ENCODE data around the gene PGBD5.

PGBD5 gene

DNA sequence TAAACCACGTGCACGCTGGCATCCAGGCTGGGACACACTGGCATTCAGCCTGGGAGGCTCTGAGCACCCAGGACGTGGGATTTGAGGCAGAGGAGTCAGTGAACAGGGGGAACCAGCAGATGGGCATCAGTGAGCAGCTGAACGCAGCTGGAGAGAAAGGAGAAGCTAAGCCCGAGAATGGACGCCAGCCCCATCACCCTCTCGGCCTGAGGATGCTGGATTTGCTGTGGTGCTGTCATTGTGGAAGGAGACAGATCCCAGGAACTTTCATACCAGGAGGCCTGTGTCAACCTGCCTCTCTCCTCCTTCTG lies 132.8 kb downstream of the PGBD5 start:
- Histone ChIP-seq H3K23ac (ENCODE audit: low read depth, low read length, poor library complexity) (peak overlapping the region; percentile 9), H3K27ac (replicated peaks; ENCODE audit: low read length) (no peak overlapping the region), H4K91ac (ENCODE audit: low read depth, low read length, poor library complexity) (no peak overlapping the region), H3K27me3 (ENCODE audit: control insufficient read depth in 3 of 3, insufficient read depth in 3 of 3, low read depth in 1 of 3, low read length in 3 of 3) (peaks cover 0 to 15% (median 7%) of the 10 kb centered on the region in 3 experiments), H2BK5ac (ENCODE audit: low read length) (no peak overlapping the region), H3K9ac (ENCODE audit: low read depth, low read length, poor library complexity) (no peak overlapping the region), H3K18ac (ENCODE audit: low read length) (peak overlapping the region; percentile 7), H2BK120ac (ENCODE audit: low read depth, low read length) (no peak overlapping the region), H3K36me3 (replicated peaks in 1 of 2; ENCODE audit: control insufficient read depth in 2 of 2, insufficient read depth in 2 of 2, low read length in 2 of 2) (no peaks in the 10 kb centered on the region), H3K4me2 (ENCODE audit: insufficient read depth, low read length, poor library complexity, severe bottlenecking) (no peak overlapping the region), H3K4me3 (ENCODE audit: low read length in 2 of 2) (no peak overlapping the region), H3K79me1 (ENCODE audit: low read depth, low read length) (no peaks in the 10 kb centered on the region), H3K4me1 (ENCODE audit: control insufficient read depth in 2 of 2, insufficient read depth in 1 of 2, low read depth in 1 of 2, low read length in 2 of 2) (peaks cover 6 to 12% of the 10 kb centered on the region in 2 donors), H2BK15ac (ENCODE audit: low read length) (no peak overlapping the region), H4K8ac (ENCODE audit: low read depth, low read length) (no peak overlapping the region), H2AK5ac (ENCODE audit: low read depth, low read length) (peak overlapping the region; percentile 30), H3K14ac (ENCODE audit: low read length) (no peak overlapping the region), H3K9me3 (replicated peaks in 1 of 2; ENCODE audit: control insufficient read depth in 2 of 2, insufficient read depth in 1 of 2, low read depth in 1 of 2, low read length in 2 of 2) (no peaks in the 10 kb centered on the region), H3K4ac (ENCODE audit: low read length) (no peak overlapping the region), H2BK12ac (ENCODE audit: low read length) (no peak overlapping the region), H2AFZ (ENCODE audit: low read length) (no peak overlapping the region)
- no peak for DNase-seq (ENCODE audit: low spot score)
- WGBS, 2 donors (ENCODE audit: extremely low coverage in 2 of 2, insufficient read length in 2 of 2, insufficient replicate concordance in 1 of 2) = no CpG with 5 or more reads among the region's 7 CpGs

DNA sequence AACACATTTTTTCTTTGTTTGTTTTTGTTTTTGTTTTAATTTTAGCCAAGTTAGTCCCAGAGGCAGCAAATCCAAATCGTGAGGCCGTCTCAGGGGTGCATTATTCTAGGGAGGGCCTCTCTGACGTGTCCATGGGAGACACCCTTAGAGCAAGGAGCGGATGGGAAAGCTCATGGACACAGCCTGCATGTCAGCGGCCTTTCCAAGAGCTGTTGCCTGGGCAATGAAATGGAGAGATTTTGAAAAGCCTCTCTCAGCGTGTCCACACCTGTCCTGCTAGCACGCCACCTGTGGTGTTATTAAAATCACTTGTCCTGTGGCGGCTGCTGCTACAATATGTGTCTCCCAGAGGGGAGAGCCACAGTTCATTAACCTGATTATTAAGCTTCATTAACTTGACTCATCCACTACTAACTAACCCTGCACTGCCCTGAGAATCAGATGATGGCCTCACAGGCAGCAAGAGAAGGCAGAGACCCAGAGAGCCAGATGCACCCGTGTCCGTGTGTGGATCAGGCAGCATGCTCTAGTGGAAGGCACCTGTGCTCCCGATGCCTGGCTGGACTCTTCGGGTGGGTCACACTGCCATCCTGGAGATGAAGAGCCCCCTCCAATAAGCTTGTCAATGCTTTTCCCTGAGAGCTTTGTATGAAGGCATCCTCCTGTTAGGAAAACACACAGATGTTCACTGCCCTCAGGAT lies 133.3 kb downstream of the PGBD5 start:
- Histone ChIP-seq H3K4me3 (ENCODE audit: low read length in 2 of 2) (no peak overlapping the region), H2AK5ac (ENCODE audit: low read depth, low read length) (peak overlapping the region; percentile 30), H2BK12ac (ENCODE audit: low read length) (no peak overlapping the region), H2AFZ (ENCODE audit: low read length) (peak overlapping the region; percentile 59), H3K4me1 (ENCODE audit: control insufficient read depth in 2 of 2, insufficient read depth in 1 of 2, low read depth in 1 of 2, low read length in 2 of 2) (peaks cover 6 to 12% of the 10 kb centered on the region in 2 donors), H4K8ac (ENCODE audit: low read depth, low read length) (no peak overlapping the region), H3K4ac (ENCODE audit: low read length) (no peak overlapping the region), H2BK5ac (ENCODE audit: low read length) (no peak overlapping the region), H3K9me3 (replicated peaks in 1 of 2; ENCODE audit: control insufficient read depth in 2 of 2, insufficient read depth in 1 of 2, low read depth in 1 of 2, low read length in 2 of 2) (no peaks in the 10 kb centered on the region), H3K79me1 (ENCODE audit: low read depth, low read length) (no peaks in the 10 kb centered on the region), H2BK120ac (ENCODE audit: low read depth, low read length) (no peak overlapping the region), H3K27ac (replicated peaks; ENCODE audit: low read length) (no peak overlapping the region), H3K4me2 (ENCODE audit: insufficient read depth, low read length, poor library complexity, severe bottlenecking) (no peak overlapping the region), H3K14ac (ENCODE audit: low read length) (no peak overlapping the region), H3K23ac (ENCODE audit: low read depth, low read length, poor library complexity) (peak overlapping the region; percentile 9), H3K27me3 (ENCODE audit: control insufficient read depth in 3 of 3, insufficient read depth in 3 of 3, low read depth in 1 of 3, low read length in 3 of 3) (peaks cover 0 to 15% (median 7%) of the 10 kb centered on the region in 3 experiments), H2BK15ac (ENCODE audit: low read length) (no peak overlapping the region), H3K36me3 (replicated peaks in 1 of 2; ENCODE audit: control insufficient read depth in 2 of 2, insufficient read depth in 2 of 2, low read length in 2 of 2) (no peaks in the 10 kb centered on the region), H4K91ac (ENCODE audit: low read depth, low read length, poor library complexity) (no peak overlapping the region), H3K18ac (ENCODE audit: low read length) (peak overlapping the region; percentile 7), H3K9ac (ENCODE audit: low read depth, low read length, poor library complexity) (no peak overlapping the region)
- WGBS, 2 donors (ENCODE audit: extremely low coverage in 2 of 2, insufficient read length in 2 of 2, insufficient replicate concordance in 1 of 2) = no CpG with 5 or more reads among the region's 12 CpGs
- no peak for DNase-seq (ENCODE audit: low spot score)

DNA sequence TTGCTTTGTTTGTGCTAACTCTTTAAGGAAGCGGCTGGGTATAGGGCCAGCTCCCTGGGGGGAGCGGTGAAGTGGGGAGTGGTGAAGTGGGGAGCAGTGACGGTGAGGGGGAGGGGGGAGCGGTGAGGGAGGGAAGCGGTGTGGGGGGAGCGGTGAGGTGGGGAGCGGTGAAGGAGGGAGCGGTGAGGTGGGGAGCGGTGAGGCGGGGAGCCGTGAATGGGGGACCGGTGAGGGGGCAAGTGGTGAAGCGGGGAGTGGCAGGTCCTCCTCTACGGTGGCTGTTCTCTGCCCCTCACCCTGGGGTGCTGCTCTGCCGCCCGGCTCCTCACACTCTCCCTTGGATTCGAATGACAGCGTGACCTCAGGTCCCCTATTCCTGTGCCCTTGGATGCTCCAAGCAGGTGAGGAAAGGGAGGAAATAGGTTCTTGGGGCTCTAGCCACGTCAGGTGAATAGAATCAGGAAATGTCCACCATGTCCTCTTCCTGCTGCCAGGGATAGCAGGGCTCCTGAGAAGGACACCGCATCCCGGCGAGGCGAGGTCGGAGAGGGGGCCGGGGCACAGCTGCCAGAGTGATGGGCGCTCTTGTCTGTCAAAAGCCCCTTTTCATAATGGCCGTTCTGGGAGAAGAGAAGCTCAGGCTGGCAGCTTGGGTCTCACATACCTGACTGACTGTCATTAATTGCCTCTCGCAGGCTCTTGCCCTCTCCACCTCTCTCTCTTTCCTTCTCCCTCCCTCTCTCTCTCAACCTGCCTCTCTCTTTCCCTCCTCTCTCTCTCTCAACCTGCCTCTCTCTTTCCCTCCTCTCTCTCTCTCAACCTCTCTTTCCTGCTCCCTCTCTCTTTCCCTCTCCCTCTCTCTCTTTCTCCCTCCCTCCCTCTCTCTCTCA lies 134.2 kb downstream of the PGBD5 start:
- H3K4me2 ChIP-seq (ENCODE audit: insufficient read depth, low read length, poor library complexity, severe bottlenecking) = peak overlapping the region; percentile 38
- peak overlapping the region in 1 of 2 donors; percentile 62 for H3K4me3 ChIP-seq (ENCODE audit: low read length in 2 of 2)
- H2AFZ ChIP-seq (ENCODE audit: low read length) = peak overlapping the region; percentile 59
- H3K4ac ChIP-seq (ENCODE audit: low read length) = no peak overlapping the region
- no peaks in the 10 kb centered on the region for H3K9me3 ChIP-seq (replicated peaks in 1 of 2; ENCODE audit: control insufficient read depth in 2 of 2, insufficient read depth in 1 of 2, low read depth in 1 of 2, low read length in 2 of 2)
- H2AK5ac ChIP-seq (ENCODE audit: low read depth, low read length) = no peak overlapping the region
- no peak overlapping the region for H4K8ac ChIP-seq (ENCODE audit: low read depth, low read length)
- no CpG with 5 or more reads among the region's 28 CpGs for WGBS, 2 donors (ENCODE audit: extremely low coverage in 2 of 2, insufficient read length in 2 of 2, insufficient replicate concordance in 1 of 2)
- H3K23ac ChIP-seq (ENCODE audit: low read depth, low read length, poor library complexity) = no peak overlapping the region
- peak overlapping the region; percentile 27 for H3K18ac ChIP-seq (ENCODE audit: low read length)
- no peak overlapping the region for H3K14ac ChIP-seq (ENCODE audit: low read length)
- no peak overlapping the region for H2BK5ac ChIP-seq (ENCODE audit: low read length)
- no peak overlapping the region for H2BK15ac ChIP-seq (ENCODE audit: low read length)
- no peak overlapping the region for H2BK120ac ChIP-seq (ENCODE audit: low read depth, low read length)
- H3K79me1 ChIP-seq (ENCODE audit: low read depth, low read length) = no peaks in the 10 kb centered on the region
- peaks cover 0 to 15% (median 7%) of the 10 kb centered on the region in 3 experiments for H3K27me3 ChIP-seq (ENCODE audit: control insufficient read depth in 3 of 3, insufficient read depth in 3 of 3, low read depth in 1 of 3, low read length in 3 of 3)
- H4K91ac ChIP-seq (ENCODE audit: low read depth, low read length, poor library complexity) = no peak overlapping the region
- H3K4me1 ChIP-seq (ENCODE audit: control insufficient read depth in 2 of 2, insufficient read depth in 1 of 2, low read depth in 1 of 2, low read length in 2 of 2) = peaks cover 6 to 12% of the 10 kb centered on the region in 2 donors
- no peaks in the 10 kb centered on the region for H3K36me3 ChIP-seq (replicated peaks in 1 of 2; ENCODE audit: control insufficient read depth in 2 of 2, insufficient read depth in 2 of 2, low read length in 2 of 2)
- no peak overlapping the region for H2BK12ac ChIP-seq (ENCODE audit: low read length)
- DNase-seq (ENCODE audit: low spot score) = no peak
- no peak overlapping the region for H3K27ac ChIP-seq (replicated peaks; ENCODE audit: low read length)
- H3K9ac ChIP-seq (ENCODE audit: low read depth, low read length, poor library complexity) = peak overlapping the region; percentile 12

DNA sequence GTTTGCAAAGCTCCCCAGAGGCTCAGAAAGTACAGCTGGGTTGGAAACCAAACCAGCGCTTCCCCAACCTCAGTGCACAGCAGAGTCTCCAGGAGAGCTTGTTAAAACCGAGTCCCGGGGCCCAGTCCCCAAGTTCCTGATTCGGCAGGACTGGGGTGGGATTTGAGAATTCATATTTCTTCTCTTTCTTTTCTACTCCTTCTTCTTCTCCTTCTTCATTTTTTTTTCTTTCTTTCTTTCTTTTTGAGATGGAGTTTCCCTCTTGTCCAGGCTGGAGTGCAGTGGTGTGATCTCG lies 136.8 kb downstream of the PGBD5 start:
- Histone ChIP-seq H2AK5ac (ENCODE audit: low read depth, low read length) (no peak overlapping the region), H2BK5ac (ENCODE audit: low read length) (no peak overlapping the region), H4K91ac (ENCODE audit: low read depth, low read length, poor library complexity) (no peak overlapping the region), H3K9me3 (replicated peaks in 1 of 2; ENCODE audit: control insufficient read depth in 2 of 2, insufficient read depth in 1 of 2, low read depth in 1 of 2, low read length in 2 of 2) (no peaks in the 10 kb centered on the region), H3K4me2 (ENCODE audit: insufficient read depth, low read length, poor library complexity, severe bottlenecking) (no peak overlapping the region), H3K18ac (ENCODE audit: low read length) (no peak overlapping the region), H3K4ac (ENCODE audit: low read length) (no peak overlapping the region), H3K27ac (replicated peaks; ENCODE audit: low read length) (no peak overlapping the region), H3K4me1 (ENCODE audit: control insufficient read depth in 2 of 2, insufficient read depth in 1 of 2, low read depth in 1 of 2, low read length in 2 of 2) (peaks cover 6 to 17% of the 10 kb centered on the region in 2 donors), H3K79me1 (ENCODE audit: low read depth, low read length) (no peaks in the 10 kb centered on the region), H3K36me3 (replicated peaks in 1 of 2; ENCODE audit: control insufficient read depth in 2 of 2, insufficient read depth in 2 of 2, low read length in 2 of 2) (no peaks in the 10 kb centered on the region), H2BK15ac (ENCODE audit: low read length) (no peak overlapping the region), H2AFZ (ENCODE audit: low read length) (no peak overlapping the region), H3K23ac (ENCODE audit: low read depth, low read length, poor library complexity) (no peak overlapping the region), H3K4me3 (ENCODE audit: low read length in 2 of 2) (no peak overlapping the region), H2BK12ac (ENCODE audit: low read length) (no peak overlapping the region), H3K9ac (ENCODE audit: low read depth, low read length, poor library complexity) (no peak overlapping the region), H2BK120ac (ENCODE audit: low read depth, low read length) (no peak overlapping the region), H4K8ac (ENCODE audit: low read depth, low read length) (no peak overlapping the region), H3K27me3 (ENCODE audit: control insufficient read depth in 3 of 3, insufficient read depth in 3 of 3, low read depth in 1 of 3, low read length in 3 of 3) (peaks cover 0 to 15% (median 7%) of the 10 kb centered on the region in 3 experiments), H3K14ac (ENCODE audit: low read length) (no peak overlapping the region)
- no peak for DNase-seq (ENCODE audit: low spot score)
- WGBS, 2 donors (ENCODE audit: extremely low coverage in 2 of 2, insufficient read length in 2 of 2, insufficient replicate concordance in 1 of 2) = no CpG with 5 or more reads among the region's 5 CpGs
